ENCODE results near the gene TMC5. TPM values are rescaled to one million over a fixed set of nuclear protein-coding genes. Genes with fewer than 3 reads are reported as not detected.
"Not testable (repeated sequence)": the region's sequence is repeated elsewhere in the genome, so short reads cannot be mapped to it uniquely, and the experiment has no call there.

TMC5 gene
- total RNA-seq, 4 donors from 2014 or later, result 3.0 TPM; not detected in 3

GRCh38 chr16:19406891-19407491 lies 10.7 kb upstream of the TMC5 start:
- peaks cover 57% of the 10 kb centered on the region for H3K27me3 ChIP-seq
- no peak for ATAC-seq
- peaks cover 0 to 12% (median 8%) of the 10 kb centered on the region in 3 donors for H3K4me1 ChIP-seq
- H3K4me3 ChIP-seq, result no peak overlapping the region
- H3K36me3 ChIP-seq, result no peaks in the 10 kb centered on the region
- peaks cover 0 to 20% (median 0%) of the 10 kb centered on the region in 3 donors for H3K9me3 ChIP-seq
- TF ChIP-seq EP300 (IDR thresholded peaks at IDR 0.05) (no peak), POLR2A (IDR thresholded peaks at IDR 0.05) (no peak), CTCF (IDR thresholded peaks at IDR 0.05) (no peak), POLR2AphosphoS5 (IDR thresholded peaks at IDR 0.05) (no peak)
- H3K27ac ChIP-seq, result no peak overlapping the region
- 60 to 65% methylated on average over 4 to 5 of the region's 5 CpGs for WGBS, 2 donors (ENCODE audit: low coverage in 1 of 2)

- TF ChIP-seq CTCF (IDR thresholded peaks at IDR 0.05) (peak in 1 of 4 experiments; percentile 21), POLR2A (IDR thresholded peaks at IDR 0.05) (no peak)
- ATAC-seq, result no peak
- 8 to 13% methylated on average over 12 to 15 of the region's 58 CpGs for WGBS, 2 donors (ENCODE audit: low coverage in 1 of 2)
- no peak overlapping the region for H3K27ac ChIP-seq
- peak overlapping the region in 1 of 2 donors; percentile 40 for H3K4me3 ChIP-seq
- peaks cover 0 to 12% (median 8%) of the 10 kb centered on the region in 3 donors for H3K4me1 ChIP-seq
- H3K27me3 ChIP-seq, result peaks cover 70% of the 10 kb centered on the region
- H3K9me3 ChIP-seq, result peaks cover 0 to 12% (median 0%) of the 10 kb centered on the region in 3 donors
- no peaks in the 10 kb centered on the region for H3K36me3 ChIP-seq
These were observed 7.1 kb upstream of the TMC5 start for GRCh38 chr16:19410435-19411171.

GRCh38 chr16:19411298-19411697 lies 6.4 kb upstream of the TMC5 start:
- TF ChIP-seq CTCF (IDR thresholded peaks at IDR 0.05), result no peak
- no peak for TF ChIP-seq EP300 (IDR thresholded peaks at IDR 0.05)
- TF ChIP-seq POLR2AphosphoS5 (IDR thresholded peaks at IDR 0.05), result no peak
- H3K9me3 ChIP-seq, result peaks cover 0 to 12% (median 0%) of the 10 kb centered on the region in 3 donors
- H3K4me1 ChIP-seq, result peaks cover 0 to 12% (median 8%) of the 10 kb centered on the region in 3 donors
- H3K27ac ChIP-seq, result no peak overlapping the region
- 59 to 73% methylated on average over 3 of the region's 3 CpGs for WGBS, 2 donors (ENCODE audit: low coverage in 1 of 2)
- no peaks in the 10 kb centered on the region for H3K36me3 ChIP-seq
- peaks cover 76% of the 10 kb centered on the region for H3K27me3 ChIP-seq
- H3K4me3 ChIP-seq, result no peak overlapping the region
- no peak for ATAC-seq

GRCh38 chr16:19412055-19412454 lies 5.6 kb upstream of the TMC5 start:
- not testable (repeated sequence) for ATAC-seq, H3K9me3 ChIP-seq, H3K36me3 ChIP-seq, H3K27ac ChIP-seq, H3K4me3 ChIP-seq
- Histone ChIP-seq H3K4me1 (peaks cover 0 to 12% (median 8%) of the 10 kb centered on the region in 3 donors), H3K27me3 (peaks cover 81% of the 10 kb centered on the region)
- WGBS, 2 donors (ENCODE audit: low coverage in 1 of 2), result 95 to 100% methylated on average over 3 to 7 of the region's 7 CpGs

- H3K27ac ChIP-seq, result no peak overlapping the region
- H3K4me1 ChIP-seq, result peaks cover 0 to 7% (median 5%) of the 10 kb centered on the region in 3 donors
- no peaks in the 10 kb centered on the region for H3K36me3 ChIP-seq
- no peak overlapping the region for H3K4me3 ChIP-seq
- H3K27me3 ChIP-seq, result peaks cover 83% of the 10 kb centered on the region
- no peaks in the 10 kb centered on the region for H3K9me3 ChIP-seq
- 63 to 64% methylated on average over 4 of the region's 5 CpGs for WGBS, 2 donors (ENCODE audit: low coverage in 1 of 2)
- TF ChIP-seq POLR2AphosphoS5 (IDR thresholded peaks at IDR 0.05), result no peak
- TF ChIP-seq CTCF (IDR thresholded peaks at IDR 0.05), result no peak
- ATAC-seq, result no peak
These were observed 2.2 kb upstream of the TMC5 start for GRCh38 chr16:19415461-19415860.

Data from gastroesophageal sphincter (tissue), 4 donors.